PFSK-1 (cell line): ENCODE data around the gene ATP2A1.

Source experiments
- FOXP2 ChIP-seq: optimal IDR thresholded peaks from 2 replicates; pipeline ENCODE3; 2011; ENCODE audit warnings: borderline replicate concordance, control low read depth, inconsistent platforms; ENCODE audit not compliant: insufficient read depth; ENCODE audit errors: extremely low read length, extremely low read depth
- POLR2AphosphoS5 ChIP-seq: IDR thresholded peaks from 2 replicates; pipeline ENCODE4 v1.6.1; 2012; ENCODE audit warnings: low read depth, mild to moderate bottlenecking, control low read depth, low read length, moderate library complexity
- SIN3A ChIP-seq: IDR thresholded peaks from 2 replicates; pipeline ENCODE4 v1.6.1; 2012; ENCODE audit warnings: mild to moderate bottlenecking, low read length, moderate library complexity, borderline replicate concordance; ENCODE audit not compliant: insufficient read depth
- TAF1 ChIP-seq: IDR thresholded peaks from 2 replicates; pipeline ENCODE4 v1.6.1; 2012; ENCODE audit warnings: low read length, control low read depth, borderline replicate concordance; ENCODE audit not compliant: insufficient read depth
- TF ChIP-seq, protein P1 (sequence below), 2 experiments: IDR thresholded peaks; 2 replicates each; pipeline versions ENCODE4 v1.6.1 to v1.8.0; 2011 to 2012; ENCODE audit warnings: low read depth in 2 of 2, low read length in 2 of 2, control low read depth in 1 of 2, inconsistent platforms in 1 of 2, mild to moderate bottlenecking in 1 of 2, moderate library complexity in 1 of 2; ENCODE audit not compliant: insufficient read depth in 1 of 2

The ATP2A1 gene

GRCh38 chr16:28886945-28887344 lies 8.7 kb downstream of the ATP2A1 start:
- TF ChIP-seq POLR2AphosphoS5: no peak
- no peak for TF ChIP-seq TAF1
- no peak for TF ChIP-seq SIN3A
- no peak for TF ChIP-seq FOXP2
- TF ChIP-seq, protein P1, sequence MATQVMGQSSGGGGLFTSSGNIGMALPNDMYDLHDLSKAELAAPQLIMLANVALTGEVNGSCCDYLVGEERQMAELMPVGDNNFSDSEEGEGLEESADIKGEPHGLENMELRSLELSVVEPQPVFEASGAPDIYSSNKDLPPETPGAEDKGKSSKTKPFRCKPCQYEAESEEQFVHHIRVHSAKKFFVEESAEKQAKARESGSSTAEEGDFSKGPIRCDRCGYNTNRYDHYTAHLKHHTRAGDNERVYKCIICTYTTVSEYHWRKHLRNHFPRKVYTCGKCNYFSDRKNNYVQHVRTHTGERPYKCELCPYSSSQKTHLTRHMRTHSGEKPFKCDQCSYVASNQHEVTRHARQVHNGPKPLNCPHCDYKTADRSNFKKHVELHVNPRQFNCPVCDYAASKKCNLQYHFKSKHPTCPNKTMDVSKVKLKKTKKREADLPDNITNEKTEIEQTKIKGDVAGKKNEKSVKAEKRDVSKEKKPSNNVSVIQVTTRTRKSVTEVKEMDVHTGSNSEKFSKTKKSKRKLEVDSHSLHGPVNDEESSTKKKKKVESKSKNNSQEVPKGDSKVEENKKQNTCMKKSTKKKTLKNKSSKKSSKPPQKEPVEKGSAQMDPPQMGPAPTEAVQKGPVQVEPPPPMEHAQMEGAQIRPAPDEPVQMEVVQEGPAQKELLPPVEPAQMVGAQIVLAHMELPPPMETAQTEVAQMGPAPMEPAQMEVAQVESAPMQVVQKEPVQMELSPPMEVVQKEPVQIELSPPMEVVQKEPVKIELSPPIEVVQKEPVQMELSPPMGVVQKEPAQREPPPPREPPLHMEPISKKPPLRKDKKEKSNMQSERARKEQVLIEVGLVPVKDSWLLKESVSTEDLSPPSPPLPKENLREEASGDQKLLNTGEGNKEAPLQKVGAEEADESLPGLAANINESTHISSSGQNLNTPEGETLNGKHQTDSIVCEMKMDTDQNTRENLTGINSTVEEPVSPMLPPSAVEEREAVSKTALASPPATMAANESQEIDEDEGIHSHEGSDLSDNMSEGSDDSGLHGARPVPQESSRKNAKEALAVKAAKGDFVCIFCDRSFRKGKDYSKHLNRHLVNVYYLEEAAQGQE (IDR thresholded peaks at IDR 0.05; ENCODE audit: insufficient read depth in 1 of 2, low read depth in 2 of 2, low read length in 2 of 2): no peak

DNA sequence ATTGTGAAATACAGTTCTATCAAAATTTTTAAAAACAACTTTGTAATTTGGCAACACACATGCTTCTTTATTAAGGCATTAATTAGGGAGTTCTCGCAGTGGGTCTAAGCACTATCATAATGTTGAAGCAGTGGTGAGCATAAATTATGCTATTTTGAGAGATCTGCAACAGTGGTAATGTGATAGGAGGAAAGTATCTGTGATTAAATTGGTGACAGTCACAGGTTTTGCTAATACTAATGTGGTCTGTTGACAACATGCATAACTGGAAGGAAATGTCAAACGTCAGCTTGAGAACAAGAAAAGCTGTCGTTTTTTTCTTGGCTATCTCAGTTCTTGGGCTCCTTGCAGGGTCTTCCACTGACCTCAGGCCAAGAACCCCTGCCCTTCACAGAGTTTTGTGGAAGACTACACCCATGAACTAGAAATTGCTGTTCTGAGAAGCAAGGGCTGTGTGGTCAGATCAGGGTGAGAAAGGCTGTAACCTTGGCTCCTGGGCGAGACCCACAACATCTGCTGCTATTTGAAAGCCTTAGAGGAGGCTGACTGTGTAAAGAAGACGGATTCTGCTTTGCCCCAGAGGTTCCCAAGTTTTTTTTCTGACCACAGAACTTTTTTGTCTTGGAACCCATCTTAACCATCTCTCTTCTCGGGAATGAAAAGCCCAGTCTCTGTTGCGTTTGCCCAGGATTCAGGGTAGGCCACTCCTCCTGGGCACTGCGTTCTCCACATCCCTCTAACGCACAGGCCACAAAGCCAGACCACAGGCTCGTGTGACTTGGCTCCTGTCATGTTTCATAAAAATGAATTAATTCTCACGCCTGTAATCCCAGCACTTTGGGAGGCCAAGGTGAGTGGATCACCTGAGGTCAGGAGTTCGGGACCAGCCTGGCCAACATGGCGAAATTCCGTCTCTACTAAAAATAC lies 13.9 kb downstream of the ATP2A1 start:
- TF ChIP-seq TAF1 (no peak), FOXP2 (no peak), SIN3A (no peak), POLR2AphosphoS5 (no peak)
- TF ChIP-seq, protein P1 (IDR thresholded peaks at IDR 0.05; ENCODE audit: insufficient read depth in 1 of 2, low read depth in 2 of 2, low read length in 2 of 2): no peak

DNA sequence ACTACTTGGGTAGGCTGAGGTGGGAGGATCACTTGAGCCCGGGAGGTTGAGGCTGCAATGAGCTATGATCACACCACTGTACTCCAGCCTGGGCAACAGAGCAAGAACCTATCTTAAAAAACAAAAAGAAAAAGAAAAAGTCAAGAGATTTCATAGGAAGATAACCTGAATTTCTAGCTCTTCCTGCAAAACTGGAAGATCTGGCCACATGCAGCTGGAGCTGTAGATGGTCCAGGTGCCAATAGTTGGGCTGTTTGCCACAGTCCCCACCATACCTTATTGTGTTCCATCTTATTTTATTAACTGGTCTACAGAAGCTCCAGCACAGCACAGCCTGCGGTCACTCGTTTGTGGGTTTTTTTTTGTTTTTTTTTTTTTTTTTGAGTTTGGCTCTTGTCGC lies 15.0 kb downstream of the ATP2A1 start:
- TF ChIP-seq, protein P1 (IDR thresholded peaks at IDR 0.05; ENCODE audit: insufficient read depth in 1 of 2, low read depth in 2 of 2, low read length in 2 of 2): no peak
- TF ChIP-seq TAF1: no peak
- TF ChIP-seq POLR2AphosphoS5: no peak
- no peak for TF ChIP-seq SIN3A
- no peak for TF ChIP-seq FOXP2

- TF ChIP-seq FOXP2 (no peak), POLR2AphosphoS5 (no peak), TAF1 (no peak), SIN3A (no peak)
- TF ChIP-seq, protein P1 (IDR thresholded peaks at IDR 0.05; ENCODE audit: insufficient read depth in 1 of 2, low read depth in 2 of 2, low read length in 2 of 2): no peak
These were observed 17.3 kb downstream of the ATP2A1 start for GRCh38 chr16:28895609-28896008.
